Measurements from ENCODE around the gene TCEA2.

- TF ChIP-seq CTCF (conservative IDR thresholded peaks at IDR 0.05 in 1 of 2, IDR thresholded peaks at IDR 0.05 in 1 of 2; ENCODE audit: low read depth in 1 of 2, low read length in 2 of 2) (no peak), EZH2 (IDR thresholded peaks at IDR 0.05; ENCODE audit: low read length, missing control alignments) (no peak)
Observed at GRCh38 chr20:64027981-64028685, 34.9 kb upstream of the TCEA2 start.

All from fibroblast of lung (primary cell).